H4 (cell line): ENCODE measurements around the gene RAB34. TPM values are rescaled to one million over a fixed set of nuclear protein-coding genes. Genes with fewer than 3 reads are reported as not detected.

Experiments
- DNase-seq: peaks from one replicate; pipeline ENCODE4 v3.0.0-alpha.2; 2015; ENCODE audit warnings: low spot score
- total RNA-seq: library from RNA; depleted of rRNA; stranded (reverse); fragments of >200 nt; shearing (Covaris generic); gene quantifications from 2 replicates; pipeline ENCODE4 v1.2.3, GENCODE V29; 2014; rRNA removed

Gene RAB34, protein sequence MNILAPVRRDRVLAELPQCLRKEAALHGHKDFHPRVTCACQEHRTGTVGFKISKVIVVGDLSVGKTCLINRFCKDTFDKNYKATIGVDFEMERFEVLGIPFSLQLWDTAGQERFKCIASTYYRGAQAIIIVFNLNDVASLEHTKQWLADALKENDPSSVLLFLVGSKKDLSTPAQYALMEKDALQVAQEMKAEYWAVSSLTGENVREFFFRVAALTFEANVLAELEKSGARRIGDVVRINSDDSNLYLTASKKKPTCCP
- 233 and 275 TPM in 2 replicates for total RNA-seq

DNA sequence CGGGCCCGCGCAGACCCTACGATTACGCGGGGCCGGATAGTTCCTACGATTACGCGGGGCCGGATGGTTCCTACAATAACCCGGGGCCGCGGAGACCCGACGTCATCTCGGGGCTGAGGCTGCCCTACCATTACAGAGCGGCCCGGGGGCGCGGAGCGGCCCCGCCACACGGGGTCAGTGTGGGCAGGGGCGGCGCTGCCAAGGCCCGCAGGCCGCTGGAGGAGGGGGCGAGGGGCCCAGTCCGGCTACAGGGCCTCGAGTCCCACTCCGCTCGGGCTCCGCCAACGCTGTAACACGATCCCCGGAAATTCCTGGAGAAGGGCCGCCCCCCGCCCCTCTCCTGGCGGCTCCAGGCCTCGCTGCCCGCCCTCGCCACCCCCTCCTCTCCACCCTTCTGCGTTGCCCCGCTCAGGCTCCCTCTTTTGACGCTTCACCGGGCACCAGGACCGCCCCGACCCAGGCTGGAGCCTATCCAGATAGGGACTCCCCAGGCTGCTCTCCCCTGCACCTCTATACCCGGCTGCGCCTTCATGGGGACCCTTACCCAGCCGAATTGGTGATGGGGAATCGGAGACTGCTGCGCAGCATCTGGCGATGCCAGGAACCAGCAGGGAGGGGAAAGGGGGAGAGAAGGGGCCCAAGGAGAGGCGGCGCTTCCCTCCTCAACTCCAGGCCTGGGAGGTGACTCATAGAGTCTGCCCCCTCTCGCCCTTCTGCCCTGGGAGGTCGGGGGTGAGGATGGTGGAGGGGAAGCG, at the start of gene RAB34:
Gene RAB34 (minus strand): TSS at position 291 of the 755 bp plus-strand sequence. CDS start 602 bp downstream, outside the sequence.
- DNase-seq, result peak; percentile 85

DNA sequence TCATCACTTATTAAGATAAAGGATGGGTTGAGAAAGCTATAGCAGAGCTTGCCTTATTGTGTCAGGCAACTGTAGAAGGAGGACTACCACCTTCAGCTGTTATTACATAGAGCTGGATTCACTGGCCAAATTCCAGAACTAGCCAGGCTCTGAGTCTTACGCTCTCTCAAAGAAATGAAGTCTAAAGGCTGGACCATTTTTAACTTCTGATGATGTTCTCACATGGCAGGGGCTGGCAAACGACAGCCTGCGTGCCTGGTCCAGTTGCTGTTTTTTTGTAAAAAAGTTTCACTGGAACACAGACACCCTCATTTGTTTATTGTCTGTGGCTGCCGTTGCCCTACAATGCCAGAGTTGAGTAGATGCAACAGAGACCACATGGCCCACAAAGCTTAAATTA, 47.4 kb upstream of the RAB34 start:
- no peak for DNase-seq

DNA sequence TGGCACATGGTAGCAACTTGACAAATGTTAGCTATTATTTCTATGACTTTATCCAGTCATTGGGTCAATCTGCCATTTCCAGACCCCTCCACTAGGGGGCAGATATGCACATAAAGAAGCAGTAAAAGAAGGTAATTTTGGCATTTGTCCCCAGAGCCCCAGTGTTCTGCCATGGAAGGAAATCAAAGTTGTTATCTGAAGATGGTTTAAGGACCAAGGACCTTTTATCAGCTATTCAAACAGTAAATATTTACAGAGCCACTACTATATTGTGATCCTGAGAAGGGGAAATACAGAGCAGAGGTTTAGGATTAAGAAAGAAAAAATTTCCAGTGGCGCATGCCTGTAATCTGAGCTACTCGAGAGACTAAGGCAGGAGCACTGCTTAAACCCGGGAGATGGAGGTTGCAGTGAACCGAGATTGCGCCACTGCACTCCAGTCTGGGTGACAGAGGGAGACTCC, 46.2 kb upstream of the RAB34 start:
- DNase-seq, result peak; percentile 56

DNA sequence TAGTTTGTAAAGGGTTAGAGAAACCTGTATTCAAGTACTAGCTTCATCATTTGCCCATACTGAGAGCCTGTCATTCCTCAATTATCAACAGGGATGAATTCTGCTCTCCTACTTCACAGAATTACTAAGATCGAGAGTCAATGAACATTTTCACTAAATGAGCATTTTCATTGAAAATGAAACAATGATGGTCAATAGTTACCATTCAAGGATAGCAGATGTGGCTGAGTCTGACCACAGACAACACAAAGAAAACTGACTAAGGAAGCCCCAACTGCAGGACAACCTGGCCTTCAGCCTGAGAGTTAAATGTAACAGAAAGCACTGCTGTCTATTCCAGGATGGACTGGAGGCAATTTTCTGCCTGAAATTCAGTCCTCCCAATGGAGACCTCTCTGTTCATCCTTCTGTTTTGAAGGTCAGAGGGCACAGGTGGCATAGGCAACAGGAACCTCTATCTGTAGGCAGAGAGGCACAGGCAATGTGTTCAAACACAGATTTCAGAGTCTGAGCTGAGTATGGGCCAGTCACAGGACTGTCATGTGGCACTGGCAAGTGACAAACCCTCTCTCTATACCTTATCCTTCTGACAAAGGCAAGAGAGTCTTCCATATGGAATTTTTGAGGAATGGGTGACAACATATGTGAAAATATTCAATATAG, 45.6 kb upstream of the RAB34 start:
- no peak for DNase-seq

DNA sequence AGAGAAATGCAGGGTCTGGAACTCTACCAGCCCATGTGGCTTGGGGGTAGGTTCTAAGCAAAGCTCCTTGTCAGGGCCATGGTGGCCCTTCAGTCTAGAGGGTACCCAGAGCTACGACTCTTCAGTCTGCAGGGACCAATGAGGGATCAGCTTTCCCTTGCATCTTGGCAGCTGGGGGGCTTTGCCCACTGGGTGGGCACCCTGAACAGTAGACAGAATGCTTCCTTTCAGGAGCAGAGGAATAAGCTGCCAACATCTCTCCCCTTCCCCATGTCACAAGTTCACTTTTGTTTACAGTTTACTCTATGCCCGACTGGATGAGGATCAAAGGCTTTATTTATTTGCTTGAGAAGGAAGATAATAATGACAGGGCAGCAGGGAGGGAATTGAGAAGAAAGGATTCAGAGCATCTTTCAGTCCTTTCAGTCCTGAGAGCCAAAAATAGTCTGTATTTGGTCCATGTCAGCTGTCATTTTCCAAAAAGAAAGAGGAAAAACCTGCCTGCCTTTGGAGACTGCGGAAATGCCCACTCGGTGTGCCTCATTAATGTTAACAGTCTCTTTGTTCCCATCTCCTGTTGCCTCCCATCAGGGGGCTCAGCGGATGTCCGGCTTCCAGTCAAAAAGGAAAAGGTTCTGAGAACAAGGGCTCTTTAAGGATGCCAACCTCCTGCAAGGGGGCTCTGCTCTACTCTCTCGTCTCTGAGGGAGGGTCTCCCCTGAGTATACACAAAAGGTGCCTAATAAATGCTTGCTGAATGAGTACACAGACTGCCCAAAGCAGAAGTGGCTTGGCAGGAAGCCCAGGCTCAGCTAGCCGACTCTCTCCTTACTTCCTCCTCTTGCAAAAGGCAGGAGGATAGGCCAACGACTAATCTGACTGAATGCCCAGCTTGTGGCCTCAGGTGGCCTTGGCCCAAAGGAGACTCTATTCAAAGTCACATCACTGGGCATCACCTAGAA, 43.2 kb upstream of the RAB34 start:
- no peak for DNase-seq

DNA sequence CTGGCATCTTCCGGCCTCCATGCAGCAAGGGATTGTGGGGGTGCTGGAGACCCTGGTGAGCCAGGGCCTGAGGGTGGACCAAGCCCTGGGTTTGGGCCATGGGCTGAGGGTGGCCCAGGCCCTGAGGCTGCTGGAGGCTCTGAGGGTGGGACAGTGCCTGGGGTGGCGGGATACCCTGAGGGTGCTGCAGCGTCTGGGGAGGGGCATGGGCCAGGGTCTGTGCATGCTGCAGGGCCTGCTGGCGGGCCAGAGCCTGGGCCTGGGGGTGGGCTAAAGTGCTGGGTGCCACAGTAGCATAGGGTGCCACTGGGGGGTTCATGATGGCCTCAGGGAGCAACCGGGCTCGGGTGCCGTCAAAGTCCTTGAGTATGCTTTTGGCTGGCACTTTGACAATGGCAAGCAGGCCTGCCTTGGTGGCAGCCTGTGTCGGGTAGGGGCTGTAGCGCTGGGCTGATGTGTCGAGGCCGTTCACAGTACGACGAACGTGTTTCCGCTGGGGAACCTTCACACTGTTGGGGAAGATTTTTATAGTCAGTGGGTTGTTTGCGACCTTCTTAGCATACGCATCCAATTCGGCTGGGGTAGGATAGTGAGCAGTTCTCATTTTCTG, 41.7 kb upstream of the RAB34 start:
- no peak for DNase-seq

DNA sequence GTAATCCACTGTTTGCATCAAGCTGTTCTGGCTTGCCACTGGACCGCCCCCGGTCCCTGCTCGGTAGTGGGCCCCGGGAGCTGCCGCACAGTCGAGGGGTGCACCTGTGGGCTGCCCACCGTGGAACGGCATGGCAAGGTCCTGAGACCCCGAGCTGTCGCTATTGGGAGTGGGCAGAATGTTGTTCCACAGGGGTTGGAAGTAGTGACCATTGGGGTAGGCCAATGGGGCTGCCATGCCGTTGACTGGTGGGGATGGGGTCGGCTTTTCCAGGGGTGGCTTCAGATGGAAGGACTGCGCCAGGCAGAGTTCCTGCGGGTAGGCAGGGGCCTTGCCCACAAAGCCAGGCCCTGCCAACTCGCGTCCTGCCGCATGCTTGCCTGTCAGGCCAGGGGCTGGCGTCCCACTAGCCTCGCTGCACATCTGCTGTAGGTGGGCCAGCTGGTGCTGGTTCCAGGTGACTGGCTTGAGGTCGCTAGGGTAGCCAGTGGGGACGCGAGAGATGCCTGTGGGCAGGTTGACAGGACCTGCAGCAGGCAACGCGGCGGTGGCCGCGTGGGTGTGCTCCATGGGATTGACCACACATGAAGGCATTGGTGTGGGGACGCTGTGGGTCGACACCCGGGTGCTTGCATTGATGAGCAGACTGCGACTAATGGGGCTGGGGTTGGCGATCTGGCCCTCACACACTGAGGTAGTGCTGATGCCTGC, 40.9 kb upstream of the RAB34 start:
- DNase-seq, result no peak

DNA sequence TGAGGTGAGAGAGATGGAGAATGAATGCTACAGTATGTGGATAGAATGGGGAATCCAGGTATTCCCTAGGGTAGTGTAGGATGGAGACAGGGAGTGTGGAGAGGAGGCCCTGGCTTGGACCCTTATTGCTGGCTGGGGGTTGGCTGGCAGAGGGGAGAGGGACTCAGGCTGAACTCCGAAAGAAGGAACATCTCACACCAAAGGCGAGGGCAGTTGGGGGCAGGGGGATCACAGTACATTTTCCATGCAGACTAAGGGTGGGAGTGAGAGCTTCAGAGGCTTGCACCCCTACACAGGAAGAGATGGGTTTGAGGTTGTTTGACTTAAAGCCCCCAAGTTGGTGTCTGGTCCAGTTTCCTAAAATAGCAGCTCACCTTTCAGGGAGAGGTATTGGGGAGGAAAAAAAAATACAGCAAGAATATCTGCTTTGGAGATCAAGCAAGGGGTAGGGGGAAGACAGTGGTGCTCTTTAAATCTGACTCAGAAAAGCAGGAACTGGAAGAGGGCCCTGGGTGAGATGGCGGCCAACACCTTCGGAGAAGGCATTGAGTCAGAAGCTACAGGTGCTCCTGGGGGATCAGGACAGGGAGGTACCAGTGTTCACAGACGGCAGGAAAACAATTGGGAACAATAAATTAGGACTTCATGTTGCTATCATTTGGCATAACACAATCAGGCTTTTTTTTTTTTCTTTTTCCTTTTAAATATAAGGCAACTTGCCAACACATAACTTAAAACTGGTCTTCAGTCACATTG, 38.6 kb upstream of the RAB34 start:
- no peak for DNase-seq

DNA sequence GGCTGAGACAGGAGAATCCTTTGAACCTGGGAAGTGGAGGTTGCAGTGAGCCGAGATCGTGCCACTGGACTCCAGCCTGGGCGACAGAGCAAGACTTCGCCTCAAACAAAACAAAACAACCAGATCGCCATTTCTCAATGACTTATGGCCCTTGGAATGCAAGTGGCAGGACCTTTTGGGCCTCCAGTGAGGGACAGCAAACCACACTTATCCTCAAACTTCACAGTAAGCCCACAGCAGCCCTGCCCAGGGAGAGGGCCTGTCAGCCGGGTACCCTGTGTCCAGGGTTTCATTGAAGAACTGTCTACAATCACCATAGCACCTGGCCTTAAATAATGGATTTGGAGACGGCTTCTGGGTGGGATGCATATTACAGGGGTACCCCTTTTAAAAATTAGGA, 37.8 kb upstream of the RAB34 start:
- DNase-seq, result no peak

DNA sequence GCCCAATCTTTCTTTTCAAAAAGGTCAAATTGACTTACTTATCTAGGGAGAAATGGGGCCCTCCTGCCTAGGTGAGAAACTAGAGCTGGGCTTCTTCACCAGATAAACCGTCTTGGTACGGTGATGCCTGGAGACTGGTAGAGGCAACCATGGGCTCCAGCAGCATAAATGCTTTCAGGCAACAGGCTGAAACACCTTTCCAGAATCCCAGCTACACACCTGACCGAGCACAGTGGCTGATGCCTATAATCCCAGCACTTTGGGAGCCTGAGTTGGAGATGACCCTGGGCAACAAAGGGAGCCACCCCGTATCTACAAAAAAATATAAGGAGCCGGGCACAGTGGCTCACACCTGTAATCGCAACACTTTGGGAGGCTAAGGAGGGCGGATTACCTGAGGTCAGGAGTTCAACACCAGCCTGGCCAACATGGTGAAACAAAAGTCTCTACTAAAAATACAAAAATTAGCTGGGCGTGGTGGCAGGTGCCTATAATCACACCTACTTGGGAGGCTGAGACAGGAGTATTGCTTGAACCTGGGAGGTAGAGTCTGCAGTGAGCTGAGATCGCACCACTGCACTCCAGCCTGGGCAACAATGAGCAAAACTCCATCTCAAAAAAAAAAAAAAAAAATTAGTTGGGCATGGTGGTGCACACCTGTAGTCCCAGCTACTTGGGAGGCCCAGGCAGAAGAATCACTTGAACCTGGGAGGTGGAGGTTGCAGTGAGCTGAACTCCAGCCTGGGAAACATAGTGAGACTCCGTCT, 34.1 kb upstream of the RAB34 start:
- DNase-seq, result no peak

DNA sequence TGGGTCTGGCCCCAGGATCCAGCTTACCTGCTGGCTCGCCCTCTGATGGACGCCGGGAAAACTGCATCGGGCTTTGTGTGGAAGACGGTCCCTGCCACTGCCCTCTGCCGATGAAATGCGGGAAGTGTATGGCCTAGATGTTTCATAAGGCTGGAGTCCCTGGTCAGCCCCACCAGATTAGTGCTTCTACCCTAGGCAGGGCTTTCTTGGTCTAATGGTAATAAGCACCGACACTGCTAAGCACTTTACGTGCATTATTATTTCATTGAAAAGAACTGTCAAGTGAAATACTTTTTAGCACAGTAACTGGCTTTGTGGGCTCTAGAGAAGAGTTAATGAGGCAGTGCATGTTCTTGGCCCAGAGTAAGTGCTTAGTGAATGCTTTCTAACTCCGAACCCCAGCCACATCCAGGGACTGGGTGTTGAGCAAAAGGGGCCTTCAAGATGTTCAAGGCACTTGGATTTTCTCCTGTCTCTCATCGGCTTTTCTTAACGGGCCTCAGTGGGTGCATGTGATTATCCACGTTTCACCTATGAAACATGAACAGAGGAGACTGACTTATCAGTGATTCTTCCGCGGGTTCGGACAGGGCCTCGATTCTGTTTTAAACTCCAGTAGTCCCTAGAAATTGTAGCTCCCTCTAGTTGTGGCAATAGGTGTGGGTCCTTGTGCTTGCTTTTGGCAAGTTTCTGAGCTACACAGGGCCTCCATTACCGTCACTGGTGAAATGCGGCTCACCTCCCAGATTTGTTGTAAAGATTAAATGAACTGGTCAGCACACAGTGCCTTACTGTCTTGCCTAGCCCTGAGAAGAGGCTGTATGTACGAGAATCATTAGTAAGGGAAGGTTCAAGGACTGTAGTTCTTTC, 32.7 kb upstream of the RAB34 start:
- DNase-seq, result peak; percentile 87

DNA sequence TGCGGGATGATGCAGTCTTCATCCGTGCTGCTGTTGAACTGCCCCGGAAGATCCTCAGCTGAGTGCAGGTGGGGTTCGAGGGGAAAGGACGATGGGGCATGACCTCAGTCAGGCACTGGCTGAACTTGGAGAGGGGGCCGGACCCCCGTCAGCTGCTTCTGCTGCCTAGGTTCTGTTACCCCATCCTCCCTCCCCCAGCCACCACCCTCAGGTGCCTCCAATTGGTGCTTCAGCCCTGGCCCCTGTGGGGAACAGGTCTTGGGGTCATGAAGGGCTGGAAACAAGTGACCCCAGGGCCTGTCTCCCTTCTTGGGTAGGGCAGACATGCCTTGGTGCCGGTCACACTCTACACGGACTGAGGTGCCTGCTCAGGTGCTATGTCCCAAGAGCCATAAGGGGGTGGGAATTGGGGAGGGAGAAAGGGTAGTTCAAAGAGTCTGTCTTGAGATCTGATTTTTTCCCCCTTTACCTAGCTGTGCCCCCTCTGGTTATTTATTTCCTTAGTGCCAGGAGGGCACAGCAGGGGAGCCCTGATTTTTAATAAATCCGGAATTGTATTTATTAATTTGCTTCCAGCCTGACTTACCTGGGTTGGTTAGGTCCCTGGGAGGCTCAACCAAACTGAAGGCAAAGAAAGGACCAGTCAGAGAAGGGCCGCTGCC, 32.0 kb upstream of the RAB34 start:
- DNase-seq, result no peak

DNA sequence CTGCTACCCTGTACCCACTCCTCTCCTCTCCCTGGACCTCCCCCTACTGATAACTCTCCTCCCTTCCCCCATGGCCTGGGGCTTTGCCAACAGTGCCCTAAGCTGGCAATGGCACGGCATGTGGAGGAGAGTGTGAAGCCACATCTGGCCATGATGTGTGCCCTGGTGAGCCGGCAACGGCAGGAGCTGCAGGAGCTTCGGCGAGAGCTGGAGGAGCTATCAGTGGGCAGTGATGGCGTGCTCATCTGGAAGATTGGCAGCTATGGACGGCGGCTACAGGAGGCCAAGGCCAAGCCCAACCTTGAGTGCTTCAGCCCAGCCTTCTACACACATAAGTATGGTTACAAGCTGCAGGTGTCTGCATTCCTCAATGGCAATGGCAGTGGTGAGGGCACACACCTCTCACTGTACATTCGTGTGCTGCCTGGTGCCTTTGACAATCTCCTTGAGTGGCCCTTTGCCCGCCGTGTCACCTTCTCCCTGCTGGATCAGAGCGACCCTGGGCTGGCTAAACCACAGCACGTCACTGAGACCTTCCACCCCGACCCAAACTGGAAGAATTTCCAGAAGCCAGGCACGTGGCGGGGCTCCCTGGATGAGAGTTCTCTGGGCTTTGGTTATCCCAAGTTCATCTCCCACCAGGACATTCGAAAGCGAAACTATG, 31.3 kb upstream of the RAB34 start:
- DNase-seq, result no peak

DNA sequence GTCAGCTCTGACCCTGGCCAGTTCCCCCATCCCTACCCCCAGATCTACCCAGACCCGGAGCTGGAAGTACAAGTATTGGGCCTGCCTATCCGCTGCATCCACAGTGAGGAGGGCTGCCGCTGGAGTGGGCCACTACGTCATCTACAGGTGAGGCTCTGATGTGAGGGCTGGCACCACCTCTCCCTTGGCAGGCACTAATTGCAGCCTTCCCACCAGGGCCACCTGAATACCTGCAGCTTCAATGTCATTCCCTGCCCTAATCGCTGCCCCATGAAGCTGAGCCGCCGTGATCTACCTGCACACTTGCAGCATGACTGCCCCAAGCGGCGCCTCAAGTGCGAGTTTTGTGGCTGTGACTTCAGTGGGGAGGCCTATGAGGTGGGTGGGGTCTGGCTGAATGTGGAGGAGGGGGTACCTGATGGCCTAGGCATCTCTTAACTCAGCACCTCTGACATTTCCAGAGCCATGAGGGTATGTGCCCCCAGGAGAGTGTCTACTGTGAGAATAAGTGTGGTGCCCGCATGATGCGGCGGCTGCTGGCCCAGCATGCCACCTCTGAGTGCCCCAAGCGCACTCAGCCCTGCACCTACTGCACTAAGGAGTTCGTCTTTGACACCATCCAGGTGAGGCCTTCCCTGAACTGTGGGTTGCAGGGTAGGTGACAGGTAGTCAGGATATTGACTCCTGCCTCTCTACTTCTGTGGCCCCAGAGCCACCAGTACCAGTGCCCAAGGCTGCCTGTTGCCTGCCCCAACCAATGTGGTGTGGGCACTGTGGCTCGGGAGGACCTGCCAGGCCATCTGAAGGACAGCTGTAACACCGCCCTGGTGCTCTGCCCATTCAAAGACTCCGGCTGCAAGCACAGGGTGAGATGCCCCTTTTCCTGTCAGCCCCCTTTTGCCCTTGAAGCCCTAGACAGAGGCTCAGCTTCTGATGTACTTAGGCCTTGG, 30.4 kb upstream of the RAB34 start:
- no peak for DNase-seq

DNA sequence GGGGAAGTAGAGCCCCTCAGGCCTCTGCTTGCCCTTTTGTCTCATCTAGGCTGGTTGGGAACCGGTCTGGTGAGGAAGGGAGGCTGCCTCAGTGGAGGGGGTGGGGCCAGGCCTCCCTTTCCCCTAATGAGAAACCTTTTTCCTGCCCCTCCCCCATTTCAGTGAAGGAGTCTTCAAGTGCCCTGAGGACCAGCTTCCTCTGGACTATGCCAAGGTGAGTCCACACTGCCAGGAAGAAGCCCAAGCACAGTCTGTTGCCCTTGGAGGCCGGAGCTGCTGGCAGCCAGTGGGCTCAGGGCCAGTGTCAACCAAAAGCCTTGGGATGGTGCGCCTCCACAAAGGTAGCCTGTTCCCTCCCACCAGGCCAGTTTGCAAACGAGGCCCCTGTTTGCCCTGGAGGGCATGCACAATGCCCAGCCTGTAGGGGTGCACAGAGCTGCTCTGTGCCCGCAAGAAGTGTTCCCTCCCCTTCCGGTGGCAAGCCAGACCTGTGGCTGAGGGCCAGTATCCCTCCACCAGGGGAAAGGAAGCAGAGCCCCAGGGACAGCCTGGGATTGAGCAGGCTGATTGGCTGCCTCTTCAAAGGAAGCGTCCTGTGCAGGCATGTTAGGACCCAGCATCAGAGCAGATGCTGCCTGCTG, 29.5 kb upstream of the RAB34 start:
- DNase-seq, result no peak
